Measurements from ENCODE around the gene RBMS1. TPM values are rescaled to one million over a fixed set of nuclear protein-coding genes. Genes with fewer than 3 reads are reported as not detected.

Gene RBMS1
- total RNA-seq, 1 donor from 2014 or later, result 136 TPM

DNA sequence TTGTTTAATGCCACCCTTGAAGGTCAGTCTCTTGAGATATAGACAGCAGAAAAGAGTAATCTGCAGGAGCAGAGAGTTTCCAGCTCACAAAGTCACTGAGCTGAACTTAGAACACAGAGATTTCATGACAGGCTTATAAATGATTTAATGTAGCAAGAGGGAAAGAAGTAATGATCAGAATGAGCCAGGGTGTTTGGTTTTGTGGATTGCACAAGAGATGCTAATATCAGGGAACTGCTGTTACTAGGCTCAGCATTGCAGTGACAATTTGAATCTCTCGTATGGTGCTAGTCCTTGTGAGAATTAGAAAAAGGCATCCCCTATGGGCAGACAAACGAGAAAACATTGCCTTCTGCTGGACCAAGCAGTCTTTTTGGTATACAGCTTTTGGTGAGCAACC is 231.9 kb downstream of the RBMS1 start:
- H3K4me3 Mint-ChIP-seq (ENCODE audit: unreplicated experiment), result no peak overlapping the region

GRCh38 chr2:160258492-160258805 is 235.2 kb downstream of the RBMS1 start:
- no peaks in the 10 kb centered on the region for H3K4me1 Mint-ChIP-seq (ENCODE audit: unreplicated experiment)
- DNase-seq (ENCODE audit: low spot score), result no peak
- H3K36me3 Mint-ChIP-seq (ENCODE audit: low read depth, unreplicated experiment), result no peaks in the 10 kb centered on the region
- no peak overlapping the region for H3K4me3 Mint-ChIP-seq (ENCODE audit: unreplicated experiment)
- H3K27me3 Mint-ChIP-seq (ENCODE audit: unreplicated experiment), result peaks cover 2% of the 10 kb centered on the region
- TF ChIP-seq CTCF (IDR thresholded peaks at IDR 0.05; ENCODE audit: unreplicated experiment), result no peak
- no peak overlapping the region for H3K27ac Mint-ChIP-seq (ENCODE audit: unreplicated experiment)
- H3K9me3 Mint-ChIP-seq (ENCODE audit: unreplicated experiment), result no peaks in the 10 kb centered on the region

More for the DNA sequence above, 231.9 kb downstream of the RBMS1 start:
- no peaks in the 10 kb centered on the region for H3K36me3 Mint-ChIP-seq (ENCODE audit: low read depth, unreplicated experiment)
- no peaks in the 10 kb centered on the region for H3K9me3 Mint-ChIP-seq (ENCODE audit: unreplicated experiment)
- peaks cover 4% of the 10 kb centered on the region for H3K27me3 Mint-ChIP-seq (ENCODE audit: unreplicated experiment)
- no peak overlapping the region for H3K27ac Mint-ChIP-seq (ENCODE audit: unreplicated experiment)
- H3K4me1 Mint-ChIP-seq (ENCODE audit: unreplicated experiment), result no peaks in the 10 kb centered on the region
- TF ChIP-seq CTCF (IDR thresholded peaks at IDR 0.05; ENCODE audit: unreplicated experiment), result no peak
- DNase-seq (ENCODE audit: low spot score), result no peak

GRCh38 chr2:160257743-160258491 is 235.7 kb downstream of the RBMS1 start:
- TF ChIP-seq CTCF (IDR thresholded peaks at IDR 0.05; ENCODE audit: unreplicated experiment), result no peak
- no peaks in the 10 kb centered on the region for H3K4me1 Mint-ChIP-seq (ENCODE audit: unreplicated experiment)
- H3K9me3 Mint-ChIP-seq (ENCODE audit: unreplicated experiment), result no peaks in the 10 kb centered on the region
- H3K4me3 Mint-ChIP-seq (ENCODE audit: unreplicated experiment), result no peak overlapping the region
- H3K27me3 Mint-ChIP-seq (ENCODE audit: unreplicated experiment), result peaks cover 2% of the 10 kb centered on the region
- H3K27ac Mint-ChIP-seq (ENCODE audit: unreplicated experiment), result no peak overlapping the region
- no peak for DNase-seq (ENCODE audit: low spot score)
- H3K36me3 Mint-ChIP-seq (ENCODE audit: low read depth, unreplicated experiment), result no peaks in the 10 kb centered on the region

- Mint-ChIP-seq H3K36me3 (ENCODE audit: low read depth, unreplicated experiment) (no peaks in the 10 kb centered on the region), H3K27me3 (ENCODE audit: unreplicated experiment) (no peaks in the 10 kb centered on the region), H3K4me3 (ENCODE audit: unreplicated experiment) (no peak overlapping the region), H3K4me1 (ENCODE audit: unreplicated experiment) (no peaks in the 10 kb centered on the region), H3K9me3 (ENCODE audit: unreplicated experiment) (no peaks in the 10 kb centered on the region), H3K27ac (ENCODE audit: unreplicated experiment) (no peak overlapping the region)
- no peak for DNase-seq (ENCODE audit: low spot score)
- TF ChIP-seq CTCF (IDR thresholded peaks at IDR 0.05; ENCODE audit: unreplicated experiment), result no peak
Measured at GRCh38 chr2:160257041-160257742, 236.4 kb downstream of the RBMS1 start.

- H3K4me1 Mint-ChIP-seq (ENCODE audit: unreplicated experiment), result no peaks in the 10 kb centered on the region
- no peaks in the 10 kb centered on the region for H3K9me3 Mint-ChIP-seq (ENCODE audit: unreplicated experiment)
- TF ChIP-seq CTCF (IDR thresholded peaks at IDR 0.05; ENCODE audit: unreplicated experiment), result no peak
- no peaks in the 10 kb centered on the region for H3K36me3 Mint-ChIP-seq (ENCODE audit: low read depth, unreplicated experiment)
- no peak overlapping the region for H3K4me3 Mint-ChIP-seq (ENCODE audit: unreplicated experiment)
- no peak overlapping the region for H3K27ac Mint-ChIP-seq (ENCODE audit: unreplicated experiment)
- H3K27me3 Mint-ChIP-seq (ENCODE audit: unreplicated experiment), result no peaks in the 10 kb centered on the region
- DNase-seq (ENCODE audit: low spot score), result no peak
Measured at GRCh38 chr2:160256507-160256906, 237.1 kb downstream of the RBMS1 start.
